Measurements from ENCODE around the gene CLCN7. TPM values are rescaled to one million over a fixed set of nuclear protein-coding genes. Genes with fewer than 3 reads are reported as not detected.
"Not testable (repeated sequence)": the region's sequence is repeated elsewhere in the genome, so short reads cannot be mapped to it uniquely, and the experiment has no call there.

Gene CLCN7
- total RNA-seq, 1 donor from 2014 or later: 39.8 TPM

DNA sequence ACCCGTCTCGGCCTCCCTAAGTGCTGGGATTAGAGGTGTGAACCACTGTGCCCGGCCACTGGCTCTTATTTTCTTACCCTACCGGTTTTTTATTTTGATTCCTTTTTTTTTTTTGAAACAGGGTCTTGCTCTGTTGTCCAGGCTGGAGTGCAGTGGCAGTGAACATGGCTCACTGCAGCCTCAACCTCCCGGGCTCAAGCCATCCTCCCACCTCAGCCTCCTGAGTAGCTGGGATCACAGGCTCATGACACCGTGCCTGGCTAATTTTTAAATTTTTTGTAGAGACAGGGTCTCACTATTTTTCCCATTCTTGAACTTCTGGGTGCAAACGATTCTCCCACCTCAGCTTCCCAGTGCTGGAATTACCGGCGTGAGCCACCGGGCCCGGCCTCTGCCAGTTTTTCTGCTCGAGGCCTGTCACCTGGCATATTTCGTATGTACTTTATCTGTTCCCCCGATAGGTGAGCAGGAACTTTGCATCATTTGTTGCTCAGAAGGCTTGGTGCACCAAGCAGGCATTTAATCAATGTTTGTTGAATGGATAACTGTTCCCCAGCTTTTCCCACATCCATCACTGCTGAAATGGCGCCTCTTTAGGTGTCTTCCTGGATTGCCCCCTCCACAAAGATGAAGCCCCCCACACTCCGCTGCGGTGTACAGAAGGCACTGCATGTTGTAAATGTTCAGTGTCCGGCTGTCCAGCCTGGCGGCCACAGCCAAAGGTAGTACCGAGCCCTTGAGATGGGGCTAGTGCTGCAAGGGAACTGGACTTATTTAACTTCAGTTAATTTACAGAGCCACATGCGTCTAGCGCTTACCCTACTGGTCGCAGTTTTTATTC is 17.5 kb upstream of the CLCN7 start:
- intact Hi-C loops (cut with DNase I): loop anchor here (5.0 to 10.0 kb wide), 2 partner anchors 70 to 122 kb away; partner anchors contain the start of genes CRAMP1, IFT140 and UQCC4
- DNase-seq (ENCODE audit: low spot score): no peak

DNA sequence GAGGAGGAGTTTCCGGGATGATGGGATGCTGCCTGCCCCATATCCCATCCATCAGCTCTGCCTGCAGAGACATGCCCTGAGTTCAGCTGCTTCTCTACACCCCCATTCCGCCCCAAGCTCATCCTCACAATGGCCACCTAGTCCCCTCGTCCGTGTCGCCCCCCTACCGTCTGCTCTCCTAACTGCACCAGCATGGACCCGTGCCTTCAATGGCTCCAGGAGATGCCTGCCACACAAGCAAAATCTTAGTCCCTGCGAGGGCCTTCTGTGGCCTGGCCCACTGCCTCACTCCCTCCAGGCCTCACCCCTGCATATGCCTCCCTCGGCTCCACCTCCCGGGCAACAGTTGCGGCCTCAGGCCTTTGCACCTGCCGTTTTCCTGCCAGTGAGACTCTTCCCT is 16.5 kb upstream of the CLCN7 start:
- intact Hi-C loops (cut with DNase I): loop anchor here (5.0 to 10.0 kb wide), 2 partner anchors 69 to 123 kb away; partner anchors contain the start of genes CRAMP1, IFT140 and UQCC4
- DNase-seq (ENCODE audit: low spot score): no peak

DNA sequence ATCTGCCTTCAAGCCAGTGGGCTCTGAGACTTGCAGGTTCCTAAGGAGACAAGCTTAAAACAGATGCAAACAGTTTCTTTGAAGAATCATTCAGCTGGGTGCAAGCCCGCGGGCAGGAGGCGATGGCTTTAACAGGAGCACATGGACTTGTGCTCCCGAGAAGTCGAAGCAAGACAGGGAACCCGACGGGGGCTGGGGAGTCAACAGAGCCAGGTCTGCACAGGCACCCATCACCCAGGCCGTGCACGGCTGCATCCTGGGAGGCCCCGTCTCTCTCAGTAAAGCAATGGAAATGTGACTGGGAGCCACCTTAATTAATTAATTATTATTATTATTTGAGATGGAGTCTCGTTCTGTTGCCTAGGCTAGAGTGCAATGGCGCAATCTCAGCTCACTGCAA is 14.2 kb upstream of the CLCN7 start:
- DNase-seq (ENCODE audit: low spot score): no peak
- intact Hi-C loops (cut with DNase I): no loop called here

DNA sequence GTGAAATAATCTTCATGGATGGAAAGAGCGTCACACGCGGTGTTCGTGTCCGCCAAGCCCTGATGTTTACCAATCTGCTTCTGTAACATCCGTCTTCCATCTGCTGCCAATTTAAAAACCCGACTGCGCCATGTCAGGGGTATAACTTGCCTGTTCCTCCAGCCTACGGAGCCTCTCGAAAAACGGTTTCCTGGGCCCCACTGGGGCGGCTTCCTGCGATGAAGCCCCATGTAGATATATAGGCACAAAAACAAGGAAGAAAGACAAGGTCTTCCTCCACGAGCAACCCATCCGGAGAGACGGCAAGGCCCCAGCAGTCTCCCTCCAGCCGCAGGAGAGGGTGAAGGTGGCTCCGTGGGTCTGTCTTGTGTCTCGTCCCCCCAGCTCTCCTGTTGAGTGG is 13.8 kb upstream of the CLCN7 start, which contains the start of gene PTX4:
Gene PTX4, minus strand, starts transcription at position 326 of the 400 bp plus-strand sequence. Its CDS starts 35 bp downstream, at position 291.
- intact Hi-C loops (cut with DNase I): no loop called here

DNA sequence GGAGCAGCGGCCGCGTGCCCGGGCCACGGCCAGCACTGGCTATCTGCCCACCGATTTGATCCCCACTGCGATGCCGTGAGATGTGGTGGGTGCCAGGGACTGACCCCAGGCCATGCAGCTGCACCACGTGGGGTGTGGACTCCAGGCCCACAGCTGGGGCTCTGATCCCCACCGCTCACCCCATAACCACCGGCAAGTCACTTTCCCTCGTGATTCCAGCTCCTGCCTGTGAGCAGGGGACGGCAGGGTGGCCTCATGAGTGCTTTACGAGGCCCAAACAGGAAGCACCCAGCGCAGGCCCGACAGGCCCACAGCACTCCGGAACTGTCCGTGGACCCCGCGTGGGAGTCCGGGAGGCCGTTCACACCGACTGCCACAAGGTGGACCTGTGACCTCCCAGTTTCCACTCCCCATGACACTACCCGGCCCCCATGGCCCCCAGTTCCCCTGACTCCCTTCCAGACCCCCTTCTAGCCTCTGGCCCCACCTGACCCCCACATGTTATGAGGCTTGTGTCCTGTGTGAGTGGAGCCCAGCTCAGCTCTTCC is 13.3 kb upstream of the CLCN7 start:
- intact Hi-C loops (cut with DNase I): no loop called here
- no peak for DNase-seq (ENCODE audit: low spot score)

More for the DNA sequence above, 13.8 kb upstream of the CLCN7 start, which contains the start of gene PTX4:
- DNase-seq (ENCODE audit: low spot score): no peak

DNA sequence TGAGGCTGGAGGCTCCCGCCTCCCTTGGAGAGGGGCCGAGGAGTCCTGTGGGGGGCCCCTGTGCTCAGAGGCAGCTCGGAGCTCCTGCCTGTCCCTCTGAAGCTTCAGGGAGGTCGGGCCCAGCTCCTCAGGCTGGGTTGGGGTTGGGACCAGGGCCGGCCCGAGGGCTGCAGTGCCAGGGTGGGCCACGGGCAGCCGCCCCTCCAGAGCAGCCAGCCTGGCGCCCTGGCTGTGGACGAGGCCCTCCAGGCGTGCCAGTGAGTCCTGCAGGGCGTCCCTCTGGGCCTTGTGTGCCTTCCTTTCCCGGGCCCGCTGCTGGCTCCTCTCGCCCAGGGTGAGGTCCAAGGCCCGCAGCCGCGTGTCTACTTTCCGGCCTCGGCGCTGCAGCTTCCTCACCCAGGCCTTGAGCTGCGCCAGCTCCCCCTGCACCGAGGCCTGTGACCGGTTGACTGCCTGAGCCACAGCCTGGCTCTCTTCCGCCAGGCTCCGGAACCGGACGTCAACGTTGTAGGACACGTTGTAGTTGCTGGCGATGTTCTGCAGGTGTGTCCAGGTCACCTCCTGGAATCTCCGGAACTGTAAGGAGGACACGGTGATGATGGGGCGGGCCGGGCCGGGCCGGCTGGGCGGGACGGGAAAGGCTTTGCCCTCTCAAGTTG is 12.7 kb upstream of the CLCN7 start:
- intact Hi-C loops (cut with DNase I): no loop called here
- no peak for DNase-seq (ENCODE audit: low spot score)

DNA sequence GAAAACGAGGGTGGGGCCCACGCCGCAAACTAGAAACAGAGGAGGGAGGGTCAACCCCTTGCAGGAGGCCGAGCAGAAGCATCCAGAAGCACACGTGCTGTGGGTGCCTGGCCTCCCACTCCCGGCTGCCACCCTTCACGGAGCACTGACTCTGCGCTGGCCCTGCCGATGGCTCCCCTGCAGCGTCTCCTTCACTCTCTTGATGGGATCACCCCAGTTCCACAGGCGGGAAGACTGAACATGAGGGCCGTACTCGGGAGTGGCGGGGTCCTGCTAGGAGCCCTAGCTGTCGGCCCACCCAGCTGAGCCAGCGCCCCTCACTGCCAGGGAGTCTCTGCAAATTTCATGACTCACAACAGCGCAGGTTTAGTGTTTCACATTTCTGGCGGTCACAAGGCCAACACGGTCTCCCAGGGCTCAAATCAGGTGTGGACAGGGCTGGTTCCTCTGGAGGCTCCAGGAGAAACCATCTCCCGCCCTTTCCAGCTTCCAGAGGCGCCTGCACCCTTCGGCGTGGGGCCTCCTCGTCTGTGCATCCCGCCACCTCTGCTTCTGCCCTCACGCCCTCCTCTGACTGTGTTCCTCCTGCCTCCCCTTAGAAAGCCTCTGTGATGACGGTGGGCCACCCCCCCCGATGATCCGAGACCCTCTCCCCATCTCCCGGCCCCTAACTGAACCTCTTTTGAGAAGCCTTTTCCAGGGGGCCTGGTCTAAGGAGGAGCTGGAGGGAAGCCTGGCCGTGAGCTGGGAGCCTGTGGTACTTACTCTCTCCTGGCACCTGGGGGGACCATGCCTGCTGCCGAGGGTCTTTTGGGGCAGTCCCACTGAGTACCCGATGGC is 11.9 kb upstream of the CLCN7 start:
- DNase-seq (ENCODE audit: low spot score): no peak
- intact Hi-C loops (cut with DNase I): no loop called here

DNA sequence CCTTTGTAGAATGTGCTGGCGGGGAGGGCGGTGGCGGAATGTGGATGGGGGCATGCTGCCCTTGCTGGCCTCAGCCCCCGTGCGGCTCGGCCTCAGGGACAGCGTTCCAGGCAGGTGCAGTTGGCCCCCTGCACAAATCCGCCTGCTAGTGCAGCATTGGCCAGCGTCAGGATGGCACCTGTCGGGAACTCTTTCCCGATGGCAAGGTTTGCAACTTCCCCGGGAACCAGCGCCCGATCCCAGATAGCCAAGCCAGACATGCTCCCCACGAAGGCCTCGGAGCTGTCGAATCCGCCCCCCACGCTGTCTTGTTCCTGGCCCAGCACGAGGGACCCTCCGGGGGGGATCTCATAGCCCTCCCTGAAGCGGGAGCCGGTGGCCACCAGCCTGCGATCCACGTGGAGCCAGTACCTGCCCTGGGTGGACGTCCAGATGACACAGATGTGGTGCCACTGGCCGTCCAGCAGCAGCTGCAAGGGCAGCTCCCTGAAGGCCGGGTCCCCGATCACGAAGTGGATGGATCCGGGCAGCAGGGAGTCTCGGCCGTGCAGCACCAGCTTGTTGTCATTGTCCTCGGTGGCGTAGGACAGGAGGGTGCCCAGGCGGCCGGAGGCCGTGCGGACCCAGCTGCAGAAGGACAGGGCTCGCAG is 11.1 kb upstream of the CLCN7 start:
- no peak for DNase-seq (ENCODE audit: low spot score)
- intact Hi-C loops (cut with DNase I): no loop called here

DNA sequence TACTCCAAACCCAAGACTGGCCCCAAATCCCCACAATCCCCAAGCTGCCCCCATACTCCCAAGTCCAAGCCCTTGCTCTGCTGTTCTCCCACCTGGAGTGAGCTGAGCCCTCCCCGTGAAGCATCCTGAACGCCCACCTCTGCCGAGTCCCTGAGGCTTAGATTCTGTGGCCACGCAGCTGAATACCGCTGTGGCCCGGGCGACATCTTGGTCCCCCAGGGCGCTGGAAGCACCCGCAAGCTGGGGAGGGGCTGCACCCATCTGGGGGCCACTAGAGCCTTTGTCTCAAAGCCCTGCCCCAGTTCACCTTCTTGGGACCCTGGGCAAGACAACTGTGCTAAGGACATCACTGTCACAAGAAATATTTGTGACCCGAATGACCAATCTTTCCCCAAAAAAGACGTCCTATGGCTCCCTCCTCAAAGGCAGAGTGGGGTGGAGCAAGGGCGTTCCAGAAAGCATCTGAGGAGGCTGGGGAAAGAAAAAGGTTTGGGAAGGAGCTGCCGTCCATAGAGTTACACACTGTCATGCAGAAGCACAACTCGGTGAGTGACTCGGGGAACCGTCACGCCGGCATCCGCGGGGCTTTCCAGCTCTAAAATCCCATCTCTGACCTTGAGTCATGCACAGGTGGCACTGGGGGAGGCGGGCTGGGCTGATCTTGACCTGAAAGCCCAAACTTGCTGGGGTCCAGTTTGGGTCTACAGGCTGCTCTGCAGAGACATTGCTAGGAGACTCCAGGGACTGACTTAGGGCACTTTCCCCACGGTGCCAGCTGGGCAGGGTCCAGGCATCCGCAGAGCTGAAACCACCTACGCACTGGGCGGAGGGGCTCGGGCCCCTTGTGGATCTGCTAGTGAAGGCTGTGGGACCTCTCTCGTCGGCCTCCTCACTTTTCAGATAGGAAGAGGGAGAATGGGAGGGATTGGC is 7.3 kb upstream of the CLCN7 start:
- intact Hi-C loops (cut with DNase I): no loop called here
- DNase-seq (ENCODE audit: low spot score): no peak

DNA sequence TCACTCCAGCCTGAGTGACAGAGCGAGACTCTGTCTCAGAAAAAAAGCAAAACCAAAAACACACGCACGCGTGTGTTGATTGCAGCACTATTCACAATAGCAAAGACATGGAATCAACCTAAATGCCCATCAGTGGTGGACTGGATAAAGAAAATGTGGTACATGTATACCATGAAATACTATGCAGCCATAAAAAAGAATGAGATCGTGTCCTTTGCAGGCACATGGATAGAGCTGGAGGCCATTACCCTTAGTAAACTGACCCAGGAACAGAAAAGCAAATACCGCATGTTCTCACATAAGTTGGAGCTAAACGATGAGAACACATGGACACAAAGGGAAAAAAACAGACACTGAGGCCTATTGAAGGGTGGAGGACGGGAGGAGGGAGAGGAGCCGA is 4.1 kb upstream of the CLCN7 start:
- not testable (repeated sequence) for DNase-seq (ENCODE audit: low spot score)
- intact Hi-C loops (cut with DNase I): loop anchor here (5.0 kb wide), 1 partner anchor 348 kb away; the partner anchor contains the start of genes FAHD1 and HAGH

DNA sequence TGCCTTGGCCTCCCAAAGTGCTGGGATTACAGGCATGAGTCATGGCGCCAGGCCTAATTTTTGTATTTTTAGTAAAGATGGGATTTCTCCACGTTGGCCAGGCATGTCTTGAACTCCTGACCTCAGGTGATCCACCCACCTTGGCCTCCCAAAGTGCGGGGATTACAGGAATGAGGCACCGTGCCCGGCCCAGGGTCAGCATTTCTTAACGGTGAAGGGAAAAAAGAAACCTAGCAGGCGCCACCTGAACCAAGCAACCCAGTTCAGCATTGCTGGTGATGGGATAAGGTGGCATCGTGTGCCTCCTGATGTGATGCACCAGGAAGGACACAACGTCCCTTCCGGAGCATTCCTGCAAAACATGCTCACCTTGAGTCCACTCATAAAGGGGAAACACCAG is 2.2 kb upstream of the CLCN7 start:
- no peak for DNase-seq (ENCODE audit: low spot score)
- intact Hi-C loops (cut with DNase I): loop anchor here (5.0 kb wide), 1 partner anchor 350 kb away; the partner anchor contains the start of genes FAHD1 and HAGH

DNA sequence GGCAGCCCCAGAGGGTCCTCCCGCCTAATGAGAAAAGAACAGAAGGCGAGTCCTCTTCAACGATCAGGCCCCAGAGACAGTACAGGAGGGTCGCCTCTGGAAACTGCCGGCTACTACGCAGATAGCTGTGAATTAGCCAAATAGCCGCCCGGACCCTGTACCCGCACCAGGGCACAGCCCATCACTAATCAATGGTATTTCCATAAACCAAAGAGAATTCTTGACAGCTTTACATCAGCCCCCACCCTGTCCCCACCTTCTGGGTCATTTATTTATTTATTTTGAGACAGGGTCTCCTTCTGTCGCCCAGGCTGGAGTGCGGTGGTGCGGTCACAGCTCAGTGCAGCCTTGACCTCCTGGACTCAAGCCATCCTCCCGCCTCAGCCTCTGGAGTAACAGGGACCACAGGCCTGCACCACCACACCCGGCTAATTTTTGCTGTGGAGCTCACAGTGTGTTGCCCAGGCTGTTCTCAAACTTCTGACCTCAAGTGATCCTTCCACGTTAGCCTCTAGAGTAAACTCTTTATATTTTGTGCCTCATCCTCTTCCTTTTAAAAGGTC is 805 bp upstream of the CLCN7 start:
- no peak for DNase-seq (ENCODE audit: low spot score)
- intact Hi-C loops (cut with DNase I): loop anchor here (5.0 kb wide), 1 partner anchor 352 kb away; the partner anchor contains the start of genes FAHD1 and HAGH

DNA sequence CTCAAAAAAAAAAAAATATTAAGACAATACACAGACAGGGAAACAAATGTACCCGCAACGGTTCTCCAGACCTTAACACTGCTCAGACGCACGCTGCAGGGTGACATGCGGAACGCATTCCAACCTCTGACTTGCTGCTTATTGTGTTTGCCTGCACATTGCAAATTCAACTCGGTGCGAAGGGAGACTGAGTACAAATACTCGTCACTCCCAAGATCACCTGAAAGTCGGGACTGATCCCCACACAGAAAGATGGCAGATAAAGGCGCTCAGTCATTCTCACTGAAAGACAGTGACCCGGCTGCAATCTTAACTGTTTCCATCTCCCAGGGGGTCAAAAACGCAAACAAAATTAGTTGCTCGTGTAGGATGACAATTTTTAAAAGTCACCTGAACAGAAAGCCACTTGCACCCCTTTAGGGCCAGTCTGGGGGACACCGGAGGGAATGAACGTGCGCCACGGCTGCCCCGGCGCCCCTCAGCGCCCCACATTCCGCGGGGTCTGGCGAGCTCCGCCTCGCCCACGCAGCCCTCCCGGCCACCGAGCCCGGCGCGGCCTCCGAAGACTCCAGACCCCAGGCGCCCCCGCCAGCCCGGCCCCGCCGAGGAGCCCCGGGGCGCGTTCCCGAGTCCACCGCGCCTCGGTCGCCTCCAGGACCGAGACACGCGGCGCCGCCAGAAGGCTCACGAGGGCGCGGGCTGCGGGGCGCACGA is 589 bp downstream of the CLCN7 start:
- DNase-seq (ENCODE audit: low spot score): no peak
- intact Hi-C loops (cut with DNase I): no loop called here

DNA sequence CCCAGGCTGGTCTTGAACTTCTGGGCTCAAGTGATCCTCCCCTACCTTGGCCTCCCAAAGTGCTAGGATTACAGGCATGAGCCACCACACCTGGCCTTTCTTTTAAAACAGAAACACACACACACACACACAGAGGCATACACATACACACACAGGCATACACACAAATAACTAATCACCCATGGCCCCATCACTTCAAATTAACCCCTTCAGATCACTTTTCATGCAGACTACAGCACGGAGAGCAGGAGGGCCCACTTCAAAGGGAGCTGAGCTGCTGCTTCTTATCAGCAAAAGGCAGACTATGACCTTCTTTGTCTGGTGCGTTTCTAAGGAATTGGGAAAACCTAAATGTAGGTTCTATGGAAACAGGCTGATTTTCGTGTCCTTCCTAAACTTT is 1.9 kb downstream of the CLCN7 start:
- DNase-seq (ENCODE audit: low spot score): no peak
- intact Hi-C loops (cut with DNase I): no loop called here

DNA sequence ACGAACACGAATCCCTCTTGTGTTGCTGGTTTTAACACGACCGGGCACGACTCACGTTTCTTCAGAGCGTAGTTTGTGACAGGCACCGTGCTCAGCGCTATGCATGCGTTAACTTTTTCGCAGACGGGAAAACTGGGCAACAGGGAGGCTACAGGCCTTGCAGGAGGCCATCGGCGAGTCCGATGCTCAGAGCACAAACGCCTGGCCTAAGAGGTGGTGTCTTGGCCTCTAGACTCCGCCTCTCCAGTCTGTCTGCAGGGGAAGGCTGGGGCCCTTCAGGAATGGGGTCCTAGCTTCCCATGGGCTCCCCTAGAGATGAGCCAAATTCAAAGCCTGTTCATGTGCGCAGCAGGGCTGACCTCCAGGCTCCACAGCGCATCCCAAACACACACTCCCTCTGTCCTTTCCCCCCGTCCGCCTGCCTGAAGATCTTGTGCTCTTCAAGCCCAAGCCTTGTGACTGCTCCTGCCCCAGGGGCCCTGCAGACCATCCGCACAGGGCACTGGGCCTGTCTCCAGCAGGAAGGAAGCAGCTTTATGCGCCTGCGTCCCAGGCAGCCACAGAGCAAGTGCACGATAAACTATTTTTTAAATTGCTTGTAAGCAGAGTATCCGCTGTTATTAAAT is 3.1 kb downstream of the CLCN7 start:
- intact Hi-C loops (cut with DNase I): no loop called here

DNA sequence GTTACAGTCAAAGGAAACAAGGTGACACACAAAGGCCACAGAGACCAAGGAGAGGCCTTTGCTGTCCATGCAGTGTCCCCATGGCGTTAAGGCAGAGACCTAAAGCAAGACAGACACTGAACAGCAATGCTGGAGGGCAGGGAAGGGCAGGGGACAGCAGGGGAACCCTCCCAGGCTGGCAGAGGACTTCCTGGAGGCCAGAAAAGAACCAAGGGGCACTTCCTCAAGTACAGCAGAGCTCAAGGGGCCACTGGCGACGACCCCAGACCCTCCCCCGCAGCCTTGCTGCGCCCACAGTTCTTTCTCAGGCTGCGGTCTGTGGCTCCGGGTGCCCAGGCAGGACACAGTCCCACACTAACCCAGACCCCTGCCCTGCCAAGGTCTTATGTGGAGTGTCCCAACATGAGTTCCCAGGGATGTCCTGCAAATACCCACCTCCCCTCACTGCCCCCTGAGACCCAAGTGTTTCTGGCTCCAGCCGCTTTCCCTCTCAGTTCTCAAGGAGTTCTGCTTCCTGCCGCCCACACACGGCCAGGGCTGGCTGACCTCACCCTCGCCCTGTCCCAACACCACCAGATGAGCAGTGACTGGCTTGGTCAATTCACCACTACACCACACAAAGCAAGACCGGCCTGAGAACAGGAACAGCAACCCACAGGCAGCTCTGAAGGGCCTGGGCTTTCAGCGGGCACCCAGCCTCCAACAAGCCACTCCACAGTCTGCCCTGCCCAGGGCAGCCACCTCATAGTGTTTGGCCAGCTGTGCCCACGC is 4.2 kb downstream of the CLCN7 start:
- DNase-seq (ENCODE audit: low spot score): no peak
- intact Hi-C loops (cut with DNase I): no loop called here

More for the DNA sequence above, 3.1 kb downstream of the CLCN7 start:
- DNase-seq (ENCODE audit: low spot score): no peak

Data from cardiac septum (tissue), 1 donor.